ENCODE measurements around the gene PCNT. TPM values are rescaled to one million over a fixed set of nuclear protein-coding genes. Genes with fewer than 3 reads are reported as not detected.

The PCNT gene
- total and polyA plus RNA-seq, 2 of the 4 experiments (the other 2 are of a cell fraction) = 10.0 to 19.4 TPM

DNA sequence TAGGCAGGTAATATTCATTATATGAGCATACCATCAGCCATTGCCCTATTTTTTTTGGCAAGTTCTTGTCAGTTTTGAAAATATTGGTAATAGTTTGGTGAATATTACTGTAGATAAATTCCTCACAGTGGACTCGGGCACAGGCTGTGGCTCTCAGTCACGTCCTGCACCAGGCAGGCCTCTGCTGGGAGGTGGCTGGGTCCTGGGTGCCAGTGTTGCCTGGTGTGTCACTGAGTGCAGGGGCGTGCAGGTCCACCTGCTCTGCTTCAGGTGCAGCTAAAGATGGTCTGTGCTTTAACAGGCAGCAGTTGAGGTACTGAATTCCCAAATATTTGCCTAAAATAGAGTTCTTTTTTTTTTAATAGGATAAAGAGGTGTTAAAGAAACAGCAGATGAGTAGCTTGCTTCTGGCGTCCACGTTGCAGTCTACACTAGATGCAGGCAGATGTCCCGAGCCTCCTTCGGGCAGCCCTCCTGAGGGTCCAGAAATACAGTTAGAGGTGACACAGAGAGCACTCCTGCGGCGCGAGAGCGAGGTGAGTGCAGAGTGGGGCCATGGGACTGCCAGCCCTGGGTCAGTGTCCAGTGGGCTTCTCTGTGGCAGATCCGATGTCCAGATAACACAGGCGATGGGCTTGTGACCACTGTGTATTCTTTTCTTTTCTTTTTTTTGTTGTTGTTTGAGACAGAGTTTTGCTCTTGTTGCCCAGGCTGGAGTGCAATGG, 77.4 kb downstream of the PCNT start:
- H2BK5ac ChIP-seq (ENCODE audit: low read depth, low read length, poor library complexity, severe bottlenecking) = no peak overlapping the region
- dilution Hi-C loops (cut with HindIII; ENCODE audit: low sequenced_read_pairs, unreplicated experiment) = no loop called here
- no peak overlapping the region for H2AFZ ChIP-seq (replicated peaks; ENCODE audit: low read length, poor library complexity)
- no peak overlapping the region for H2AK5ac ChIP-seq (ENCODE audit: low read depth, low read length)
- H3K36me3 ChIP-seq (ENCODE audit: control insufficient read depth, insufficient read depth, low read length) = peaks cover 45% of the 10 kb centered on the region
- no peaks in the 10 kb centered on the region for H4K20me1 ChIP-seq (ENCODE audit: insufficient read depth, low read length)
- no peak overlapping the region for H4K8ac ChIP-seq (ENCODE audit: low read depth in 2 of 2, low read length in 2 of 2)
- no peak overlapping the region for H3K23ac ChIP-seq (ENCODE audit: low read depth, low read length)
- BruUV-seq (replicated peaks) = no TSS peak
- no peak overlapping the region for H2AK9ac ChIP-seq (replicated peaks; ENCODE audit: low read depth, low read length, poor library complexity)
- H3K56ac ChIP-seq (ENCODE audit: extremely low read depth, insufficient read depth, low read length) = no peak overlapping the region
- H3K4me2 ChIP-seq (ENCODE audit: low read depth, low read length) = no peak overlapping the region
- DNase-seq = no peak
- intact Hi-C loops (cut with micrococcal nuclease) = no loop called here
- ATAC-seq (ENCODE audit: low read depth) = no peak
- H4K91ac ChIP-seq (ENCODE audit: insufficient read depth, low read depth, low read length) = no peak overlapping the region
- in situ Hi-C loops (cut with MboI; ENCODE audit: low sequenced_read_pairs) = no loop called here
- no peak overlapping the region for H3K18ac ChIP-seq (ENCODE audit: low read depth, low read length)
- no peak overlapping the region for H2BK120ac ChIP-seq (ENCODE audit: low read depth, low read length)
- H3K4ac ChIP-seq (ENCODE audit: low read depth, low read length) = no peak overlapping the region
- POLR2A ChIA-PET (ENCODE audit: unreplicated experiment) = no interaction called here
- no peaks in the 10 kb centered on the region for H3K27me3 ChIP-seq (ENCODE audit: control insufficient read depth, insufficient read depth, low read length)
- H3K4me1 ChIP-seq (ENCODE audit: control insufficient read depth, insufficient read depth, low read length) = no peaks in the 10 kb centered on the region
- no peak for TF ChIP-seq MXI1 (IDR thresholded peaks at IDR 0.05; ENCODE audit: borderline replicate concordance, low read depth, low read length)
- no peak for TF ChIP-seq POLR2A (IDR thresholded peaks at IDR 0.05; ENCODE audit: low read depth, low read length)
- TF ChIP-seq FOS (IDR thresholded peaks at IDR 0.05; ENCODE audit: low read depth, low read length) = no peak
- no peak for TF ChIP-seq RFX5 (IDR thresholded peaks at IDR 0.05; ENCODE audit: low read depth, low read length)
- no peak for TF ChIP-seq SMC3 (IDR thresholded peaks at IDR 0.05; ENCODE audit: low read depth, low read length)
- no peak for TF ChIP-seq NFE2L2 (IDR thresholded peaks at IDR 0.05; ENCODE audit: low read depth, low read length)
- no peak for TF ChIP-seq BHLHE40 (IDR thresholded peaks at IDR 0.05; ENCODE audit: low read depth, low read length)
- TF ChIP-seq, protein P1, sequence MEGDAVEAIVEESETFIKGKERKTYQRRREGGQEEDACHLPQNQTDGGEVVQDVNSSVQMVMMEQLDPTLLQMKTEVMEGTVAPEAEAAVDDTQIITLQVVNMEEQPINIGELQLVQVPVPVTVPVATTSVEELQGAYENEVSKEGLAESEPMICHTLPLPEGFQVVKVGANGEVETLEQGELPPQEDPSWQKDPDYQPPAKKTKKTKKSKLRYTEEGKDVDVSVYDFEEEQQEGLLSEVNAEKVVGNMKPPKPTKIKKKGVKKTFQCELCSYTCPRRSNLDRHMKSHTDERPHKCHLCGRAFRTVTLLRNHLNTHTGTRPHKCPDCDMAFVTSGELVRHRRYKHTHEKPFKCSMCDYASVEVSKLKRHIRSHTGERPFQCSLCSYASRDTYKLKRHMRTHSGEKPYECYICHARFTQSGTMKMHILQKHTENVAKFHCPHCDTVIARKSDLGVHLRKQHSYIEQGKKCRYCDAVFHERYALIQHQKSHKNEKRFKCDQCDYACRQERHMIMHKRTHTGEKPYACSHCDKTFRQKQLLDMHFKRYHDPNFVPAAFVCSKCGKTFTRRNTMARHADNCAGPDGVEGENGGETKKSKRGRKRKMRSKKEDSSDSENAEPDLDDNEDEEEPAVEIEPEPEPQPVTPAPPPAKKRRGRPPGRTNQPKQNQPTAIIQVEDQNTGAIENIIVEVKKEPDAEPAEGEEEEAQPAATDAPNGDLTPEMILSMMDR (conservative IDR thresholded peaks at IDR 0.05; ENCODE audit: low read depth, low read length) = no peak
- no peak for TF ChIP-seq MAFK (IDR thresholded peaks at IDR 0.05; ENCODE audit: low read depth, low read length)
- no peak for TF ChIP-seq CHD1 (IDR thresholded peaks at IDR 0.05; ENCODE audit: low read depth, low read length)
- TF ChIP-seq, protein P2, sequence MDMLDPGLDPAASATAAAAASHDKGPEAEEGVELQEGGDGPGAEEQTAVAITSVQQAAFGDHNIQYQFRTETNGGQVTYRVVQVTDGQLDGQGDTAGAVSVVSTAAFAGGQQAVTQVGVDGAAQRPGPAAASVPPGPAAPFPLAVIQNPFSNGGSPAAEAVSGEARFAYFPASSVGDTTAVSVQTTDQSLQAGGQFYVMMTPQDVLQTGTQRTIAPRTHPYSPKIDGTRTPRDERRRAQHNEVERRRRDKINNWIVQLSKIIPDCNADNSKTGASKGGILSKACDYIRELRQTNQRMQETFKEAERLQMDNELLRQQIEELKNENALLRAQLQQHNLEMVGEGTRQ (IDR thresholded peaks at IDR 0.05; ENCODE audit: low read depth, low read length) = no peak
- TF ChIP-seq RAD21 (IDR thresholded peaks at IDR 0.05; ENCODE audit: low read length) = no peak
- no peak for TF ChIP-seq CEBPB (IDR thresholded peaks at IDR 0.05; ENCODE audit: low read depth, low read length)
- TF ChIP-seq, protein P3, sequence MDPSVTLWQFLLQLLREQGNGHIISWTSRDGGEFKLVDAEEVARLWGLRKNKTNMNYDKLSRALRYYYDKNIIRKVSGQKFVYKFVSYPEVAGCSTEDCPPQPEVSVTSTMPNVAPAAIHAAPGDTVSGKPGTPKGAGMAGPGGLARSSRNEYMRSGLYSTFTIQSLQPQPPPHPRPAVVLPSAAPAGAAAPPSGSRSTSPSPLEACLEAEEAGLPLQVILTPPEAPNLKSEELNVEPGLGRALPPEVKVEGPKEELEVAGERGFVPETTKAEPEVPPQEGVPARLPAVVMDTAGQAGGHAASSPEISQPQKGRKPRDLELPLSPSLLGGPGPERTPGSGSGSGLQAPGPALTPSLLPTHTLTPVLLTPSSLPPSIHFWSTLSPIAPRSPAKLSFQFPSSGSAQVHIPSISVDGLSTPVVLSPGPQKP (IDR thresholded peaks at IDR 0.05; ENCODE audit: borderline replicate concordance, low read depth, low read length) = no peak
- TF ChIP-seq RCOR1 (IDR thresholded peaks at IDR 0.05; ENCODE audit: insufficient replicate concordance, low read length) = no peak
- no peak for TF ChIP-seq MAZ (IDR thresholded peaks at IDR 0.05; ENCODE audit: borderline replicate concordance, low read depth, low read length)
- H3K9me1 ChIP-seq (ENCODE audit: insufficient read depth, low read length) = no peaks in the 10 kb centered on the region
- H3K27ac ChIP-seq (ENCODE audit: insufficient read depth, low read length) = no peak overlapping the region
- H2BK20ac ChIP-seq (ENCODE audit: low read depth, low read length) = no peak overlapping the region
- H3K4me3 ChIP-seq (ENCODE audit: insufficient read depth, low read depth, low read length) = no peak overlapping the region
- no peak overlapping the region for H2BK15ac ChIP-seq (ENCODE audit: low read depth, low read length)
- no peak overlapping the region for H3K14ac ChIP-seq (replicated peaks; ENCODE audit: low read depth, low read length)
- WGBS, 2 experiments (ENCODE audit: extremely low coverage in 2 of 2, insufficient read length in 1 of 2) = 100% methylated on average over 3 of the region's 13 CpGs; no CpG with 5 or more reads in 1 of the 2 experiments
- peaks cover 0 to 6% of the 10 kb centered on the region in 2 experiments; a peak in 2 of 4 replicates for H3K79me1 ChIP-seq (ENCODE audit: low read depth in 1 of 2, low read length in 2 of 2)
- CTCF ChIA-PET = no interaction called here
- H3K9me3 ChIP-seq (ENCODE audit: control insufficient read depth, insufficient read depth, low read length) = no peaks in the 10 kb centered on the region
- no peak overlapping the region for H3K9ac ChIP-seq (ENCODE audit: low read depth, low read length)
- H4K5ac ChIP-seq (ENCODE audit: low read depth, low read length) = no peak overlapping the region
